ENCODE data around the gene CLMP.
A peak's percentile ranks its signal among the peaks of the same experiment; 100 is the strongest.

CLMP gene

DNA sequence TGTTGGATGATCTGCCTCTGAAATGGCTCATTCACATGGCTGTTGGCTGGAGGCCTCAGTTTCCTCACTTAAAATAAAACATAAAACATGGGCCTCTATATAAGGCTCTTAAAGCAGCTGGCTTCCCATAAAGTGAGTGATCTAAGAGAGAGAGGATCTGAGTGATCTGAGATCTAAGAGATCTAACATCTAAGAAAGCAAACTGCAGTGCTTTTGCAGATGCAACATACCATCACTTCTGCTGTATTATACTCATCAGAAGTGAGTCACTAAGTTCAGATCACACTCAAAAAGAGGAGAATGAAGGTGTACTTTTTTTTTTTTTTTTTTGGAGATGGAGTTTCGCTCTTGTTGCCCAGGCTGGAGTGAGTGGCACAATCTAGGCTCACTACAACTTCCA lies 115.0 kb downstream of the CLMP start:
- TF ChIP-seq, protein P1, sequence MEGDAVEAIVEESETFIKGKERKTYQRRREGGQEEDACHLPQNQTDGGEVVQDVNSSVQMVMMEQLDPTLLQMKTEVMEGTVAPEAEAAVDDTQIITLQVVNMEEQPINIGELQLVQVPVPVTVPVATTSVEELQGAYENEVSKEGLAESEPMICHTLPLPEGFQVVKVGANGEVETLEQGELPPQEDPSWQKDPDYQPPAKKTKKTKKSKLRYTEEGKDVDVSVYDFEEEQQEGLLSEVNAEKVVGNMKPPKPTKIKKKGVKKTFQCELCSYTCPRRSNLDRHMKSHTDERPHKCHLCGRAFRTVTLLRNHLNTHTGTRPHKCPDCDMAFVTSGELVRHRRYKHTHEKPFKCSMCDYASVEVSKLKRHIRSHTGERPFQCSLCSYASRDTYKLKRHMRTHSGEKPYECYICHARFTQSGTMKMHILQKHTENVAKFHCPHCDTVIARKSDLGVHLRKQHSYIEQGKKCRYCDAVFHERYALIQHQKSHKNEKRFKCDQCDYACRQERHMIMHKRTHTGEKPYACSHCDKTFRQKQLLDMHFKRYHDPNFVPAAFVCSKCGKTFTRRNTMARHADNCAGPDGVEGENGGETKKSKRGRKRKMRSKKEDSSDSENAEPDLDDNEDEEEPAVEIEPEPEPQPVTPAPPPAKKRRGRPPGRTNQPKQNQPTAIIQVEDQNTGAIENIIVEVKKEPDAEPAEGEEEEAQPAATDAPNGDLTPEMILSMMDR (IDR thresholded peaks at IDR 0.05; ENCODE audit: low read depth, low read length) = no peak
- DNase-seq (ENCODE audit: extremely low read depth, low read depth) = no peak

DNA sequence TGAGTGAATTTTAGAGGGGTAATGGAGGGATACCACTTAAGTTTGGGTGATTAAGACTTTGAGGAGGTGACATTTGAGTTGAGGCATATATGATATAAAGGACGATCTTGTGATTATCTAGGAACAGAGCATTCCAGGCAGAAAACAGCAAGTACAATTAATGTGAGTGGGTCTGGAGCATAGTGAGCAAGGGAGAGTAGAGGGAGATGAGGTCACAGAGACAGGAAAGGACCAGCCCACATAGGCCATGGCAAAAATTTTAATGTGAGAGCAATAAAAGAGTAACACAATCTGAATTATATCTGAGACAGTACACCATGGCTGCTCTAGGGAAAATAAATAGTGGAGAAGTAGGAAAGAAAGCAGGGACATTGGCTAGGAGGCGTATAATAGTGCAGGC lies 118.6 kb downstream of the CLMP start:
- no peak for DNase-seq (ENCODE audit: extremely low read depth, low read depth)
- TF ChIP-seq, protein P1 (IDR thresholded peaks at IDR 0.05; ENCODE audit: low read depth, low read length) = no peak

DNA sequence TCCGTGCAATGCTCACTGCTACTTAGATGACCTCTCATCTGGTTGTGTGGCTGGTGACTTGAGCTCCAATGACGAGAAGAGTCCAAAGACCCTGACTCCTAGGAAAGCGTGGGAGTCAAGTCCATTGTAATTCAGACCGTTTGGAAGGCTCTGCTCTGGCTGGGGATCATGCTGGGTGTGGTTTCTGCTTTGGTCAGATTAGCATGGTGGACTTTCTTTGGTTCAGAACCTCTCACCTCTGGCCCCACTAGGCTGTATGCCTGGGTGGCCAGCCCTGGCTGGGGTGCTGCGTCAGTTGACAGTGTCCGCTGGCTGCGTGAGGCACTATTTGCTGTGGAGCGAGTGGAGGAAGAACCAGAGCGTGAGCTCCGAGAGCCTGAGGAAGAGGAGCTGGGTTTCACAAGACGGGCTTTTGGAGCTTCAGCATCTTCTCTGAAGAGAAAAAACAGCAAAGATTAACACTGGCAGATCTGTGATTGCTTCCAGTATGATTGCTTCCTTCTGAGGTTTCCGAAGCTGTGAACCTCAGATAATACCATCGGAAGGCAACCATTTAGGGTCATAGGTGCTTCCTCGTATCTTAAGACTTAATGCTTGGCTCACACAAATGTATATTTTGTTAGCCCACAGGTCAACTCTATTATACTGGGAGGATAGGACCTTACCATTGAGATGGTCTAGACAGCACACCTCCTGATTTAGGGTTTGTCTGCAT lies 121.5 kb downstream of the CLMP start:
- DNase-seq (ENCODE audit: extremely low read depth, low read depth) = no peak
- TF ChIP-seq, protein P1 (IDR thresholded peaks at IDR 0.05; ENCODE audit: low read depth, low read length) = no peak

DNA sequence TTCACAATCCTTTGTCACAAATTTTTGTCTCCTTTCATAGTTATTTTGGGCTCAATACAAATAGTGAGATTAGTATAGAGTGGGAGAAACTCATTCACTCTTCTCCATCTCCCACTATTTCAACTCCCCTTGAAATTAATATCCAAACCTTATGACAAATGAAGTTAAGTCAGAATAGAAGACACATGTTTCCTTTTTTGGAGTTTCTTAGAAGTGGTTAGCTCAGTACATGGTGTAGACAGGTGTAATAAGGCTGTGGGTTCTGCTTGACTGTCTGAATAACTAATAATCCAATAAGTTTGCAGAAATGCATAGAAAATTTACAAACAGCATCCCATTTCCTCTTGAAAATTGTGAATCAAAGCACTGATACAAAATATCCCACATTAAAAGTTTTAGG lies 122.3 kb downstream of the CLMP start:
- DNase-seq (ENCODE audit: extremely low read depth, low read depth) = no peak
- TF ChIP-seq, protein P1 (IDR thresholded peaks at IDR 0.05; ENCODE audit: low read depth, low read length) = no peak

DNA sequence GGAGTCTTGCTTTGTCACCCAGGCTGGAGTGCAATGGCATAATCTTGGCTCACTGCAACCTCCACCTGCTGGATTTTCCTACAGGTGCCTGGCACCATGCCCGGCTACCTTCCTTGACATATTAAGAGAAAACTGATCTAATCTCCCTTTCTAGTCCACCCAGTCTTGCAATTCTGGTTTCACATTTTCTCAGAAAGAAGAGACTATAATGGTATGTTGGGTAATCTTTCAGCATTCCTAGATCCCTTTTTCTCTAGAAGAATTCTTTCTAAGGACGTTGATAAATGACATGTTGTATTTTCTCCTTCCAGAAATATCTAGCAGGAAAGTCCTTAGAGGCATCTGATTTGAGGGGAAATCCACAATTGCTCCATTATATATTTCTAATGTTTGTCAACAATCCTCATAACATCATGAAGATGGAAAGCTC lies 122.7 kb downstream of the CLMP start:
- no peak for DNase-seq (ENCODE audit: extremely low read depth, low read depth)
- TF ChIP-seq, protein P1 (IDR thresholded peaks at IDR 0.05; ENCODE audit: low read depth, low read length) = no peak

DNA sequence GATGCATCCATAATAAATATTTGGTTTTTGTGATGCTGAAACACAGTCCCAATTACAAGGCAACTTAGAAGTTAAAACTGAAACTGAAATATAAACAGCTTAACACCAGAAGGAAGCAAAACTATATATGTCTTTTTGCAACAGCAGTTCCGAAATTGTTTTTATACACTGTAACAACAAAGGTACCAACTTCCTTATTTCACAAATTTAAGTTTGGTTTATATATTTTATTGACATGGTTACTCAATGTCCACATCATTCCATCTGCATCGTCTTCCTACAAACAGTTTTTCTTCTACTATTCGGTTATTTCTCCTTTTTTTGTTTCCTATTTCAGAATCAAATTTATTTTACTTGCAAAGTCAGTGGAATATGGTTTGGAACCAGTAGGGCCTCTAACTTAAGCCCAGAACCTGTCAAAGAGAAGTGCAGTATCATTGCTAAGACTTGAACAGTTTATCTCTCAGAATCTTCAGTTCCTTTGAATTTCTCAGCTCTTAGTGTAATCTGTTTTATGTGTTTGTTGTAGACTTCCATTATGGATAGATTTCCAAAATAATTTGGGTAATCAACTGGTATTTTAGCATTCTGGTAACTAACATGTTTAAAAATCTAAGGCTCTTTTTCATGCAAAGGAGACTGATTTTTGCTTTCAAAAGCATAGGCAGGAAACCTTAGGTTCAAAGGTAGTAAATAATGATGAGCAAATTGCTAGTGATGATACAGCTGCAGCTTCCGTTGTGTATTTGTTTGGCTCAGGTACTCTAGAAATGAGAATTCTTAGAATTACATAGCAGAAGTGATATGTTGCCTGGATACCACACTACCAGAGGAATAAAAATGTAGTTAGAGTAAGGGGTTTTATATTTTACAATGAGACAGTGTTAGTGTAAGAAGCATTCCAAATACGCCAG lies 124.9 kb downstream of the CLMP start:
- TF ChIP-seq, protein P1 (IDR thresholded peaks at IDR 0.05; ENCODE audit: low read depth, low read length) = no peak
- DNase-seq (ENCODE audit: extremely low read depth, low read depth) = no peak

DNA sequence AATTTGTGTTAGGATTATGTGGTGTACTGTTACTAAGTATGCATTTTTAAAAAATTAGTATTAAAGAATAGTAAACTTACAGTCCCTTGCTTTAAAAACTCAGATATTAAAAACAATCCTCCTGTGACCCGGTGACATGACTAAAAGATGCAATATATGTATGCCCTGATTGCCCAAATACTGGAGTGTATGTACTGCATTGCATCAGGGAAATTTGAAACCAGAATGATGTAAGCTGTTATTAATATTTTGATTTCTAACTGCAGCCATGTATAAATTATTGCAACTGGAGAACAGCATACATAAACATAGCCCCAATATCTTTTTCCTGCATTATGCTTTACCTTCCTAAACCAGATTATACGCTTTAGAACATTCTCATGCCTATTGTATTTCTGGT lies 129.4 kb downstream of the CLMP start:
- peak; percentile 24 for DNase-seq (ENCODE audit: extremely low read depth, low read depth)

More for the DNA sequence above, 129.4 kb downstream of the CLMP start:
- TF ChIP-seq, protein P1 (IDR thresholded peaks at IDR 0.05; ENCODE audit: low read depth, low read length) = no peak

All from AG09319 (cell line).